Coronary artery (tissue), 2 donors: ENCODE data around the gene PDZRN3.

ENCODE experiments used
- DNase-seq: peaks from one replicate; pipeline ENCODE4 v3.0.0-alpha.2; 2017; ENCODE audit warnings: low spot score
- H3K27ac ChIP-seq, 2 donors: fragments of 200-600 bp; sonication (generic); one replicate each; pipeline ENCODE4 v1.5.1; 2016 to 2019
- H3K4me3 ChIP-seq: fragments of 200-600 bp; sonication (generic); 2 replicates; pipeline ENCODE4 v1.5.1; 2016; ENCODE audit warnings: mild to moderate bottlenecking, moderate library complexity
- TF ChIP-seq, protein P1 (sequence below): fragments of 200-600 bp; sonication (generic); IDR thresholded peaks from one replicate; pipeline ENCODE4 v1.5.1; 2019; ENCODE audit warnings: antibody characterized with exemption

PDZRN3 gene

GRCh38 chr3:73498764-73499622, 125.7 kb downstream of the PDZRN3 start:
- H3K27ac ChIP-seq: no peak overlapping the region
- TF ChIP-seq, protein P1, sequence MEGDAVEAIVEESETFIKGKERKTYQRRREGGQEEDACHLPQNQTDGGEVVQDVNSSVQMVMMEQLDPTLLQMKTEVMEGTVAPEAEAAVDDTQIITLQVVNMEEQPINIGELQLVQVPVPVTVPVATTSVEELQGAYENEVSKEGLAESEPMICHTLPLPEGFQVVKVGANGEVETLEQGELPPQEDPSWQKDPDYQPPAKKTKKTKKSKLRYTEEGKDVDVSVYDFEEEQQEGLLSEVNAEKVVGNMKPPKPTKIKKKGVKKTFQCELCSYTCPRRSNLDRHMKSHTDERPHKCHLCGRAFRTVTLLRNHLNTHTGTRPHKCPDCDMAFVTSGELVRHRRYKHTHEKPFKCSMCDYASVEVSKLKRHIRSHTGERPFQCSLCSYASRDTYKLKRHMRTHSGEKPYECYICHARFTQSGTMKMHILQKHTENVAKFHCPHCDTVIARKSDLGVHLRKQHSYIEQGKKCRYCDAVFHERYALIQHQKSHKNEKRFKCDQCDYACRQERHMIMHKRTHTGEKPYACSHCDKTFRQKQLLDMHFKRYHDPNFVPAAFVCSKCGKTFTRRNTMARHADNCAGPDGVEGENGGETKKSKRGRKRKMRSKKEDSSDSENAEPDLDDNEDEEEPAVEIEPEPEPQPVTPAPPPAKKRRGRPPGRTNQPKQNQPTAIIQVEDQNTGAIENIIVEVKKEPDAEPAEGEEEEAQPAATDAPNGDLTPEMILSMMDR: no peak
- H3K4me3 ChIP-seq: no peak overlapping the region
- no peak for DNase-seq

GRCh38 chr3:73497646-73498406, 126.9 kb downstream of the PDZRN3 start:
- Histone ChIP-seq H3K27ac (no peak overlapping the region), H3K4me3 (no peak overlapping the region)
- TF ChIP-seq, protein P1: no peak
- no peak for DNase-seq

DNA sequence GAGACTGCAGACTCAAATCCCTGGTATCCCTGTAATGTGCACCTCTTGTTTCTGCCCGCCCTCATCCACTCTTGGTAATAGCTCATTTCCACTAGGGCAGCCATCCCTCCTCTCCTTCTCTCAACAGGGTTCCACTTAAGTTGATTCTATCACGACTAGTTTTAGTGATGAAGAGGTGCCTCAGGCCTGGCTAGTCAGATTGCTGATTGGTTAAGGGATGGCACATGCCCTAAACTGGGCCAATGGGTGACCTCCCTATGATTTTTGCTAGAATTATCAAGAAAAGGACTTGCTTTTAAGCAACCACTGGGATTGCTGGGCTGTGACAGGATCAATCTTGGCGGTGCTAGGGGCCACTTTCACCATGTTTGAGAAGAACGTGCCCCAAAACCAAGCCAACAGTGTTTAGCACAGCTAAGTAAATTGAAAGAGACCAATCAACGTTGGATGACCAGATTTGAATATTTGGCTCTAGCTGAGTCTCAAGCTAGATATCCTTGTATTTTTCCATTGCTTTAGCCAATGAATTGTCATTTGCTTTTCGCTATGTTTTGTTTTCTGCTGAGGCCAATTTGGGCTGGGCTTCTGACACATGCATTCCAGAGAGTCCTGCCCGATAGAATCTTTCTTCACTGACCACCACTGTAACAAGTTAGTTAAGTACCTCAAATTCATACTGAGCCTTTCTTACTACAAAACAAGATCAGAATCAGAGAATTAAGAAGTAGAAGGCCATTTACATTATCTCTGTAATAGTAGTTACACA, 131.0 kb downstream of the PDZRN3 start:
- TF ChIP-seq, protein P1: no peak
- Histone ChIP-seq H3K4me3 (peak overlapping the region; percentile 41), H3K27ac (peak overlapping the region; percentile 24 to 76)
- DNase-seq: no peak

DNA sequence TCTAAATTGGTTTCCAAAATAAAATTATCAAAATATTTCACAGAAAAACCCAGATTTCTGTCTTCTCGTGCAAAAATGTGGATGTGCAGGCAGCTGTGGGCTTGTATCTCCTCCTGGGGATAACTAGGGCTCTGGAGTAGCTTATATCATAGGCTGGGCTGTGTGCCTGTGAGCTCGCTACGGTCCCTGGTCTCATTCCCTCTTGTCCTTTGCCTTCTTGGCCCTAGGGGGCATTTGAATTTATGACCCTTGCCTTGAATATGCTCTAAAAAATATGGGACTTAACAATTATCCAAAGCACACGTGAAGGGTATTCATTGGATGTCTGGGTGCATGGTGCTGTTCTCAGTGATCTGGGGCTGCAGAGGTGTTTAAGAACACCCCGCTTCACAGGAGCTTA, 132.6 kb downstream of the PDZRN3 start:
- no peak overlapping the region for H3K4me3 ChIP-seq
- TF ChIP-seq, protein P1: no peak
- no peak overlapping the region for H3K27ac ChIP-seq
- DNase-seq: no peak

- Histone ChIP-seq H3K27ac (no peak overlapping the region), H3K4me3 (no peak overlapping the region)
- DNase-seq: no peak
- TF ChIP-seq, protein P1: no peak
Measured at GRCh38 chr3:73491287-73491662, 133.5 kb downstream of the PDZRN3 start.

- Histone ChIP-seq H3K4me3 (no peak overlapping the region), H3K27ac (no peak overlapping the region)
- TF ChIP-seq, protein P1: no peak
- DNase-seq: no peak
Measured at GRCh38 chr3:73490453-73491286, 134.1 kb downstream of the PDZRN3 start.
